Activated CD8-positive, alpha-beta memory T cell treated with anti-CD3 and anti-CD28 coated beads, Interleukin-2, amount 10 ng/mL, durations not matched to agents 7 days and 5 days (primary cell): ENCODE data around the gene ANOS1. TPM values are rescaled to one million over a fixed set of nuclear protein-coding genes. Genes with fewer than 3 reads are reported as not detected.

Experiments
- ATAC-seq: fragments of 150-1000 bp; cut with Tn5 transposase; one replicate; pipeline ENCODE4 v1.10.0; 2021; ENCODE audit warnings: moderate library complexity
- CTCF ChIA-PET: fragments of 350-600 bp; sonication (Branson Sonifier 250); formaldehyde crosslinking; loops from one replicate; lab custom pipeline; 2021; ENCODE audit warnings: antibody characterized with exemption; lab: Charles Lee
- DNase-seq: peaks from one replicate; pipeline ENCODE4 v3.0.0-alpha.2; 2020
- H3K27ac Mint-ChIP-seq: one replicate; pipeline ENCODE4 v1.8.0; 2021; ENCODE audit warnings: mild to moderate bottlenecking, mixed read lengths
- H3K27me3 Mint-ChIP-seq: one replicate; pipeline ENCODE4 v1.8.0; 2021; ENCODE audit warnings: mixed read lengths
- H3K36me3 Mint-ChIP-seq: one replicate; pipeline ENCODE4 v1.8.0; 2021; ENCODE audit warnings: mild to moderate bottlenecking, mixed read lengths
- H3K4me1 Mint-ChIP-seq: one replicate; pipeline ENCODE4 v1.8.0; 2021; ENCODE audit warnings: mixed read lengths
- H3K4me3 Mint-ChIP-seq: one replicate; pipeline ENCODE4 v1.8.0; 2021; ENCODE audit warnings: mild to moderate bottlenecking, moderate library complexity, mixed read lengths
- H3K9me3 Mint-ChIP-seq: one replicate; pipeline ENCODE4 v1.8.0; 2022; ENCODE audit warnings: low read depth, mixed read lengths
- total RNA-seq, 2 experiments: library from RNA; stranded (reverse); gene quantifications; one replicate each; pipeline ENCODE4 v1.2.3, GENCODE V29; 2021

Gene ANOS1
- total RNA-seq, 2 experiments from 2014 or later = not detected

DNA sequence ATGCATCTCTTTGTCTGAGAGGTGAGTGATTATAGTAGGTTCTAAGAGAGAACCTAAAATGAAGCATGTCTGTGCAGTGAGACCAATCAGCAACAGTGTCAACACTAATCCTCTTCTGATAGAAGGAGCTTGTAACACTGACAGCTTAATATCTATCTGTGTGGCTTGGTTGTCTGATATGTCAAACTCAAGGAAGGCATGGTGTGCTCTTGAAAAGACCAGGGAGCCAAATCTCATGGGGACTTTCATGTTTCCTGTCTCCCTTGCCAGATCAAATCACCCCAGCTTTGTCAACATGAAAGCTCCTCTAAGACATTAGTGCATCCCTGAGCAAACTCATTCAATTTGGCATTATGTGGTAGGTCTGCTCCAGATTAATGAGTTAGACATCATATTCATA lies 95.4 kb downstream of the ANOS1 start:
- Mint-ChIP-seq H3K9me3 (no peaks in the 10 kb centered on the region), H3K27ac (no peak overlapping the region), H3K4me1 (no peaks in the 10 kb centered on the region), H3K36me3 (no peaks in the 10 kb centered on the region), H3K4me3 (no peak overlapping the region), H3K27me3 (no peaks in the 10 kb centered on the region)
- CTCF ChIA-PET = no interaction called here
- DNase-seq = no peak
- no peak for ATAC-seq

DNA sequence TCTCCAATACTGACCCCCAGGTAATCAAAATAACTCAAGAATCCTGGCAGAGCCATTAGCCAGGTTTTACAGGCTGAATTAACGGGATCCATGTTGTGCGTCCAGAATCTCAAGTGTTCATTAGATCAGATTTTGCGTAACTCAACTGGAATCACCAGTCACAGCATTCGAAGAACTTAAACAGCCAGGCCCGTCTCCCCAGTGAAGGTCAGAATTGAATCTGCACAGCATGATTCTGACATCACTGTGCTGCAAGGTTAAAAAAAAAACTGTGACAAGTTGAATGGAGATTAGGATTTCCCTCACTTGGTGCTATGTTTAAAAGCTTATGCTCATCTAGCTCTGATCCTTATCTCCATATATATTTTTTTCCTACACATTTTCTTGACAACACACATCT lies 96.1 kb downstream of the ANOS1 start:
- Mint-ChIP-seq H3K4me1 (no peaks in the 10 kb centered on the region), H3K4me3 (no peak overlapping the region)

GRCh38 chrX:8632924-8633323 lies 99.0 kb downstream of the ANOS1 start:
- no peak overlapping the region for H3K4me3 Mint-ChIP-seq
- DNase-seq = no peak
- CTCF ChIA-PET = no interaction called here
- no peak for ATAC-seq
- H3K27ac Mint-ChIP-seq = no peak overlapping the region
- no peaks in the 10 kb centered on the region for H3K36me3 Mint-ChIP-seq
- no peaks in the 10 kb centered on the region for H3K27me3 Mint-ChIP-seq
- no peaks in the 10 kb centered on the region for H3K9me3 Mint-ChIP-seq
- H3K4me1 Mint-ChIP-seq = no peaks in the 10 kb centered on the region

More for the DNA sequence above, 96.1 kb downstream of the ANOS1 start:
- Mint-ChIP-seq H3K9me3 (no peaks in the 10 kb centered on the region), H3K36me3 (no peaks in the 10 kb centered on the region), H3K27ac (no peak overlapping the region), H3K27me3 (no peaks in the 10 kb centered on the region)
- DNase-seq (no peak), ATAC-seq (no peak)
- CTCF ChIA-PET = no interaction called here

GRCh38 chrX:8629871-8630270 lies 102.1 kb downstream of the ANOS1 start:
- H3K4me1 Mint-ChIP-seq = no peaks in the 10 kb centered on the region
- no peak overlapping the region for H3K4me3 Mint-ChIP-seq
- H3K27me3 Mint-ChIP-seq = no peaks in the 10 kb centered on the region
- H3K36me3 Mint-ChIP-seq = no peaks in the 10 kb centered on the region
- no peaks in the 10 kb centered on the region for H3K9me3 Mint-ChIP-seq
- CTCF ChIA-PET = no interaction called here
- H3K27ac Mint-ChIP-seq = no peak overlapping the region
- no peak for DNase-seq
- no peak for ATAC-seq

DNA sequence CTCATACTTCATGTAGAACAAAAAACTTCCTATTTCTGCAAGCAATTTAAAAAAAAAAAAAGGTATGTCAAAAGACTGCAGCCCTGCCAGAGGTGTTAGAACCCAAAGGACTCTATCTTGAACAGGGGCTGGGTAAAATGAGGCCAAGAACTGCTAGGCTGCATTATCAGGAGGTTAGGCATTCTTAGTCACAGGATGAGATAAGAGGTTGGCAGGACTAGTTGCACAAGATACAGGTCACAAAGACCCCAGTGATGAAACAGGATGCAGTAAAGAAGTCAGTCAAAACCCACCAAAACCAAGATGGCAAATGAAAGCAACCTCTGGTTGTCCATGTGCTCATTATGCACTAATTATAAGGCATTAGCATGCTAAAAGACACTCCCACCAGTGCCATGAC lies 104.1 kb downstream of the ANOS1 start:
- Mint-ChIP-seq H3K9me3 (peaks cover 1% of the 10 kb centered on the region), H3K27ac (no peak overlapping the region), H3K4me1 (no peaks in the 10 kb centered on the region), H3K36me3 (no peaks in the 10 kb centered on the region), H3K27me3 (no peaks in the 10 kb centered on the region), H3K4me3 (no peak overlapping the region)
- ATAC-seq (no peak), DNase-seq (no peak)
- CTCF ChIA-PET = no interaction called here

GRCh38 chrX:8607326-8607725 lies 124.6 kb downstream of the ANOS1 start:
- H3K4me1 Mint-ChIP-seq = no peaks in the 10 kb centered on the region
- no peaks in the 10 kb centered on the region for H3K9me3 Mint-ChIP-seq
- no peaks in the 10 kb centered on the region for H3K36me3 Mint-ChIP-seq
- CTCF ChIA-PET = no interaction called here
- H3K27ac Mint-ChIP-seq = no peak overlapping the region
- no peaks in the 10 kb centered on the region for H3K27me3 Mint-ChIP-seq
- no peak overlapping the region for H3K4me3 Mint-ChIP-seq
- ATAC-seq = no peak
- DNase-seq = no peak

DNA sequence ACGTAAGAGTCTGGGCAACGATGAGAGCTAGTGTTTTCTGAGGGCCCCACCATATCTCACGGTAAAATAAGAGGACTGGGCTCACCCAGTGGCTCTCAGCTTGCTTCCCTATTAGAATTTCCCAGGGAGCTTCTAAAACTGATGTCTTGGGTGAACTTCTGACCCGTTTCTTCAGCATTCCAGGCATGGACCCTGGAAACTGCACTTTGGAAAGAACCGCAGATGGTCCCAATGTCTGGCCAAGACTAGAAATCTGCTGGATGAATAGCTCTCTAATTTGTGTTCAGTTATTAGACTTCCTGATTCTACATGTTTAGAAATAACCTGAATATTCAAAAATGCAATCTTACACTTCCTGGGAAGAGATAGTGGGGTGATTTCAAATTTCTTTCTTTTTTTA lies 127.8 kb downstream of the ANOS1 start:
- H3K27ac Mint-ChIP-seq = no peak overlapping the region
- no peak for ATAC-seq
- H3K27me3 Mint-ChIP-seq = no peaks in the 10 kb centered on the region
- H3K4me1 Mint-ChIP-seq = no peaks in the 10 kb centered on the region
- H3K36me3 Mint-ChIP-seq = no peaks in the 10 kb centered on the region
- CTCF ChIA-PET = no interaction called here
- H3K9me3 Mint-ChIP-seq = no peaks in the 10 kb centered on the region
- no peak for DNase-seq
- H3K4me3 Mint-ChIP-seq = no peak overlapping the region

GRCh38 chrX:8591501-8591900 lies 140.4 kb downstream of the ANOS1 start:
- DNase-seq (no peak), ATAC-seq (no peak)
- no peaks in the 10 kb centered on the region for H3K9me3 Mint-ChIP-seq
- no peak overlapping the region for H3K4me3 Mint-ChIP-seq
- CTCF ChIA-PET = no interaction called here
- no peaks in the 10 kb centered on the region for H3K27me3 Mint-ChIP-seq
- no peaks in the 10 kb centered on the region for H3K36me3 Mint-ChIP-seq
- no peaks in the 10 kb centered on the region for H3K4me1 Mint-ChIP-seq
- no peak overlapping the region for H3K27ac Mint-ChIP-seq

DNA sequence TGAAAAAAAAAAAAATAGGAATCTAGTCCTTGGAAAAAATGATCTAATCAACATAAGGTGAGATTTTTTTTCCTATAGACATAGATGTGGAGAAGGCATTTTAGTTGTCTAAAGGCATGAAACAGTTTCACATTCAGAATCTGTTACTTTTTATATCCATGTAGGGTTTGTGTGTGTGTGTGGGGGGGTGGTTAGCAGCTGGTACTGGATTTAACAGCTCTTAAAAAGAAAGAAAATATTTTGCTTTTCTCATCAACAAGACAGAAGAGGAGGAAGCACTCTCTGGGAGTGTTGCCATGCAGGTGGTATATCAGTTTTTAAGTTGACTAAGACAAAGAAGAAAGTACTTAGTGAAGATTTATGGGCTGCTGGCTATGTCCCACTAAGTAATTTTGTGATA lies 145.0 kb downstream of the ANOS1 start:
- DNase-seq (no peak), ATAC-seq (no peak)
- H3K4me3 Mint-ChIP-seq = no peak overlapping the region
- H3K9me3 Mint-ChIP-seq = no peaks in the 10 kb centered on the region
- H3K27me3 Mint-ChIP-seq = no peaks in the 10 kb centered on the region
- H3K4me1 Mint-ChIP-seq = no peaks in the 10 kb centered on the region
- no peaks in the 10 kb centered on the region for H3K36me3 Mint-ChIP-seq
- CTCF ChIA-PET = no interaction called here
- no peak overlapping the region for H3K27ac Mint-ChIP-seq

- Mint-ChIP-seq H3K9me3 (no peaks in the 10 kb centered on the region), H3K4me1 (no peaks in the 10 kb centered on the region), H3K36me3 (no peaks in the 10 kb centered on the region), H3K4me3 (no peak overlapping the region), H3K27me3 (no peaks in the 10 kb centered on the region), H3K27ac (no peak overlapping the region)
- ATAC-seq = no peak
- DNase-seq = no peak
- CTCF ChIA-PET = no interaction called here
These were observed 152.3 kb downstream of the ANOS1 start for GRCh38 chrX:8579602-8580001.

DNA sequence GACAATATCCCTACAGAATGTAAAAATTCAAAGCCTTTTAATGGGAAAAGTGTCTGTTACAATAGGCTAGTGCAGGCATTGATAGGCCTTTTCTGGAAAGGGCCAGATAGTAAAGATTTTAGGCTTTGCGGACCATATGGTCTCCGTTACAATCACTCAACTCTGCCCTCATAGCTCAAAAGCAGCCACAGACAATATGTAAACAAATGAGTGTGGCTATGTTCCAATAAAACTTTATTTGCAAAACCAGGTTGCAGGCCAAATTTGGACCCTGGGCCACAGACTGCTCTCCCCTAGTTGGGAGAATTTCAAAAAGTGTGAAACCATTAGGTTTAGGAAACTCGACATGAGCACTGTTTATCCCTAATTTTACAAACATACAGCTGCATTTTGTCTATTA lies 155.1 kb downstream of the ANOS1 start:
- Mint-ChIP-seq H3K27ac (no peak overlapping the region), H3K4me3 (no peak overlapping the region), H3K9me3 (no peaks in the 10 kb centered on the region), H3K27me3 (no peaks in the 10 kb centered on the region), H3K36me3 (no peaks in the 10 kb centered on the region), H3K4me1 (no peaks in the 10 kb centered on the region)
- no peak for DNase-seq
- CTCF ChIA-PET = no interaction called here
- ATAC-seq = no peak

GRCh38 chrX:8565729-8566128 lies 166.2 kb downstream of the ANOS1 start:
- H3K4me3 Mint-ChIP-seq = no peak overlapping the region
- ATAC-seq (no peak), DNase-seq (no peak)
- H3K36me3 Mint-ChIP-seq = no peaks in the 10 kb centered on the region
- no peaks in the 10 kb centered on the region for H3K27me3 Mint-ChIP-seq
- H3K4me1 Mint-ChIP-seq = no peaks in the 10 kb centered on the region
- H3K27ac Mint-ChIP-seq = no peak overlapping the region
- peaks cover 2% of the 10 kb centered on the region for H3K9me3 Mint-ChIP-seq
- CTCF ChIA-PET = no interaction called here

DNA sequence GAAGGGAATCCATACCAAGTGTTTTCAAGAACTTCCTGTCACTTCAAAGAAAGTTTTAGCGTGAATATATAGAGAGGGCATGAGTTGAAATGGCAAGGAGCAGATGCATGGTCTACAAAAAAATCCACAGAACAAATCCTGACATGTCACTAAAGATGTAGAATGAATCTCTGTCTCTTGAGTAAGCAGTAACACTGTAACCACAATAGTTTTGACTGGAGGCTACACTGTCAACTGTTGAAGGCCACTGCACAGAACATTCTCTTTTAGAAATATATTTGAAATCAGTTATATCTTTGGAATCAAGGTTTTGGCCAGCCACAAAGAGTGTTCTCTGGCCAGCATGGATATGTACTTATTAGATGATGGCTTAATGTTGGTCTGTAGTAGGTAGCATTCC lies 183.5 kb downstream of the ANOS1 start:
- Mint-ChIP-seq H3K9me3 (no peaks in the 10 kb centered on the region), H3K4me1 (no peaks in the 10 kb centered on the region), H3K27ac (no peak overlapping the region), H3K27me3 (no peaks in the 10 kb centered on the region), H3K4me3 (no peak overlapping the region), H3K36me3 (no peaks in the 10 kb centered on the region)
- CTCF ChIA-PET = no interaction called here
- DNase-seq (no peak), ATAC-seq (no peak)

DNA sequence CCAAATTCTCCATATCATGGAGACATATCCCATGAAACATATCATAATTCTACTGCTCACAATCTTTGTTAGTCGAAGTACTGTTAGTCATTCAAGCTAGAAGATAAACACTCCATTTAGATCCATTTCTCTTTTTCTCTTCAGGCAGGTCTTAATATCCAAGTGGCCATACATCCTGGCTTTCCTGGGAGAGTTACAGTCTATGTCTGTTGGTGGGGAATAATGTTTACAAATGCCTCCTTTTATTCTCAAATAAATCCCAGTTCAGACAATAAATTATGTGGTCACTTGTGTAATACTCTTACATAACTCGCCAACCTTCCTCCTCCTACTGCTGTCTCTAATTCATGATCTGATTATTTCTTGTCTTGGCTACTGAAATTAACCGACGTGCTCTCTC lies 185.2 kb downstream of the ANOS1 start:
- Mint-ChIP-seq H3K4me1 (no peaks in the 10 kb centered on the region), H3K9me3 (no peaks in the 10 kb centered on the region), H3K27me3 (no peaks in the 10 kb centered on the region), H3K27ac (no peak overlapping the region), H3K36me3 (no peaks in the 10 kb centered on the region), H3K4me3 (no peak overlapping the region)
- ATAC-seq (no peak), DNase-seq (no peak)
- CTCF ChIA-PET = no interaction called here

DNA sequence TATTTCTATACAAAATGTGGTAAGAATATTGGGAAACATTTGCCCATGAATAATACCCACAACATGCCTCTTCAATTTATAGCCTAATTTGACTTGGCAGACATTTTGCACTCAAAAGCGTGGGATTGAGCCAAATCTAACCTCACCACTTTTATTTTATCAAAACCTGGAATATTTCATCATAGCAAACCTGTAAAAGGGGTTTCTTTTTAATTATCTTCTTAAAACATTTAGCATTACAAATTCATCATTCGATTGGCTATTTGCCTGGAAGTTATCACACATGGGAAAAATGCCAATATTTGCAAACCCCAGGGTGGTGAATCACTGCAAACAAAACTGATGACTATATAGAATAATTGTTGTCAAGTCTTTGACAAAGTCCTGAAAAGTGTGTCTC lies 211.1 kb downstream of the ANOS1 start:
- CTCF ChIA-PET = no interaction called here
- ATAC-seq (no peak), DNase-seq (no peak)
- no peak overlapping the region for H3K4me3 Mint-ChIP-seq
- H3K36me3 Mint-ChIP-seq = no peaks in the 10 kb centered on the region
- no peaks in the 10 kb centered on the region for H3K4me1 Mint-ChIP-seq
- H3K9me3 Mint-ChIP-seq = no peaks in the 10 kb centered on the region
- no peak overlapping the region for H3K27ac Mint-ChIP-seq
- no peaks in the 10 kb centered on the region for H3K27me3 Mint-ChIP-seq
